GM23248 (cell line): ENCODE results near the gene IFRD1. TPM values are rescaled to one million over a fixed set of nuclear protein-coding genes. Genes with fewer than 3 reads are reported as not detected.

Experiments
- DNase-seq: peaks from one replicate; pipeline ENCODE4 v3.0.0-alpha.2; 2015
- H2AFZ ChIP-seq: fragments of 200-600 bp; sonication (generic); 2 replicates; pipeline ENCODE4 v1.6.1; 2016; ENCODE audit warnings: antibody characterized with exemption
- H3F3A ChIP-seq: fragments of 200-600 bp; sonication (generic); 2 replicates; pipeline ENCODE4 v1.6.1; 2016; ENCODE audit warnings: mild to moderate bottlenecking, antibody characterized with exemption, mixed run types; ENCODE audit not compliant: insufficient read depth
- H3K27ac ChIP-seq: fragments of 200-600 bp; sonication (generic); 2 replicates; pipeline ENCODE4 v1.5.1; 2016; ENCODE audit warnings: mild to moderate bottlenecking
- H3K27me3 ChIP-seq: fragments of 200-600 bp; sonication (generic); replicated peaks from 2 replicates; pipeline ENCODE4 v1.6.1; 2016; ENCODE audit warnings: mild to moderate bottlenecking; ENCODE audit not compliant: insufficient read depth
- H3K36me3 ChIP-seq: fragments of 200-600 bp; sonication (generic); 2 replicates; pipeline ENCODE4 v1.6.1; 2016; ENCODE audit warnings: low read depth, mild to moderate bottlenecking
- H3K4me1 ChIP-seq: fragments of 200-600 bp; sonication (generic); 2 replicates; pipeline ENCODE4 v1.6.1; 2016; ENCODE audit warnings: mild to moderate bottlenecking; ENCODE audit not compliant: insufficient read depth
- H3K4me2 ChIP-seq: fragments of 200-600 bp; sonication (generic); one replicate; pipeline ENCODE4 v1.6.1; 2016; ENCODE audit warnings: mild to moderate bottlenecking; ENCODE audit not compliant: unreplicated experiment
- H3K4me3 ChIP-seq: fragments of 200-600 bp; sonication (generic); 2 replicates; pipeline ENCODE4 v1.5.1; 2016; ENCODE audit warnings: mild to moderate bottlenecking
- H3K79me2 ChIP-seq: fragments of 200-600 bp; sonication (generic); 2 replicates; pipeline ENCODE4 v1.6.1; 2016; ENCODE audit warnings: mild to moderate bottlenecking; ENCODE audit not compliant: insufficient read depth
- H3K9ac ChIP-seq: fragments of 200-600 bp; sonication (generic); 2 replicates; pipeline ENCODE4 v1.6.1; 2016; ENCODE audit warnings: mild to moderate bottlenecking
- H3K9me2 ChIP-seq: fragments of 200-600 bp; sonication (generic); 2 replicates; pipeline ENCODE4 v1.6.1; 2016; ENCODE audit warnings: mixed run types, mild to moderate bottlenecking, moderate library complexity; ENCODE audit not compliant: insufficient read depth
- H3K9me3 ChIP-seq: fragments of 200-600 bp; sonication (generic); one replicate; pipeline ENCODE4 v1.6.1; 2017; ENCODE audit warnings: low read depth
- H4K20me1 ChIP-seq: fragments of 200-600 bp; sonication (generic); 2 replicates; pipeline ENCODE4 v1.6.0; 2016; ENCODE audit not compliant: insufficient read depth
- EZH2 ChIP-seq: fragments of 200-600 bp; sonication (generic); IDR thresholded peaks from 2 replicates; pipeline ENCODE4 v1.6.1; 2018; ENCODE audit warnings: antibody characterized with exemption, mild to moderate bottlenecking; ENCODE audit not compliant: insufficient read depth, poor library complexity, severe bottlenecking
- EZH2phosphoT487 ChIP-seq: fragments of 200-600 bp; sonication (generic); IDR thresholded peaks from 2 replicates; pipeline ENCODE4 v1.6.1; 2018; ENCODE audit warnings: antibody characterized with exemption, moderate library complexity, mild to moderate bottlenecking, low read depth; ENCODE audit not compliant: insufficient read depth
- WGBS, 2 experiments: methylation state at CpG; one replicate each; pipeline ENCODE4 v1.1.6; 2015 to 2017; ENCODE audit warnings: low lambda C conversion rate in 2 of 2, low coverage in 1 of 2; ENCODE audit errors: missing lambda C conversion rate in 2 of 2; 5-methylcytosine and 5-hydroxymethylcytosine counted together
- in situ Hi-C: fragments of 300-500 bp; cut with MboI; formaldehyde crosslinking; loops from 2 replicates; pipeline ENCODE4 v1.15.0; 2020
- polyA plus RNA-seq: library from polyadenylated mRNA; unstranded; fragments of >200 nt; fragmentation: Nextera tagmentation; extraction: Ambion mirVana; gene quantifications from 2 replicates; pipeline ENCODE4 v1.2.1, GENCODE V29; 2016
- small RNA-seq: library from RNA; depleted of rRNA; stranded (forward); fragments of <200 nt; gene quantifications from one replicate; pipeline ENCODE3, GENCODE V24; 2014; ENCODE audit warnings: low read depth, low replicate concordance
- total RNA-seq: library from RNA; depleted of rRNA; stranded (reverse); fragments of >200 nt; shearing (Covaris generic); gene quantifications from 2 replicates; pipeline ENCODE4 v1.2.3, GENCODE V29; 2014; rRNA removed

Gene IFRD1
- total and polyA plus RNA-seq, 2 experiments from 2014 or later, result 61.4 to 71.9 TPM

DNA sequence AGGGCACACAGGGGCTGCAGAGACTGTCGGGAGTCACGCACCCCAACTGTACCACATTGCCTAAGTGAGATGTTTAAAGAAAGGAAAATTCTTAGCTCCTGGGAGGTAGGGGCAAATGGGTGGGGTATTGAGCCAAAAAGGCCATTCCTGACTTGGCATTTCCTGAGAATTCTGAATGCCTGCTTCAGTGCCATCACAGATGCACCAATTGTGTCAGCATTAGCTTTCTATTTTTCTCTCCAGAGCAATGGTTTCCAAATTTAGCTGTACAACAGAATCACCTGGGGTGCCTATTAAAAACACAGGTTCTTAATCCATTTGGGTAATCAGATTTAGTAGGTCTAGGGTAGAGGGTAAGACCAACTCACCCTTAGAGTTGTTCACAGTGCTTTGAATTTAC is 73.6 kb downstream of the IFRD1 start:
- TF ChIP-seq EZH2phosphoT487 (no peak), EZH2 (no peak)

More for the DNA sequence above, 73.6 kb downstream of the IFRD1 start:
- WGBS, 2 experiments, result 73 to 78% methylated on average over 2 of the region's 2 CpGs
- Histone ChIP-seq H3K36me3 (no peaks in the 10 kb centered on the region), H3K4me3 (no peak overlapping the region), H2AFZ (no peak overlapping the region), H3F3A (no peaks in the 10 kb centered on the region), H3K9ac (no peak overlapping the region), H3K9me2 (no peaks in the 10 kb centered on the region), H3K27ac (no peak overlapping the region), H3K9me3 (no peaks in the 10 kb centered on the region), H3K4me2 (no peak overlapping the region), H3K27me3 (peaks cover 16% of the 10 kb centered on the region; the same call in 1 of the 2 replicates), H3K79me2 (no peaks in the 10 kb centered on the region), H4K20me1 (no peaks in the 10 kb centered on the region), H3K4me1 (no peaks in the 10 kb centered on the region)
- in situ Hi-C loops, result no loop called here
- no peak for DNase-seq

Small RNA genes lying within 50 kb of the gene (small RNA-seq; reads per million reads assigned to genes)
- not detected for gene AC079741.1

Other genes with a start within 250 kb of the IFRD1 start
- gene DOCK4, start 244.1 kb upstream of the IFRD1 start, total RNA-seq, result 3.7 and 5.0 TPM in 2 replicates
- gene DOCK4, start 244.1 kb upstream of the IFRD1 start, polyA plus RNA-seq, result 2.0 and 2.1 TPM in 2 replicates
- 25.1 and 29.6 TPM in 2 replicates for gene ZNF277, start 243.8 kb upstream of the IFRD1 start, total RNA-seq
- gene ZNF277, start 243.8 kb upstream of the IFRD1 start, polyA plus RNA-seq, result 10.0 and 11.5 TPM in 2 replicates
- gene LSMEM1, start 30.5 kb downstream of the IFRD1 start, total RNA-seq, result not detected in 2 replicates
- 0.27 and 0.39 TPM in 2 replicates for gene LSMEM1, start 30.5 kb downstream of the IFRD1 start, polyA plus RNA-seq